GDM1 (cell line): Measurements from ENCODE around the gene HOMER3.
"Not testable (repeated sequence)": the region's sequence is repeated elsewhere in the genome, so short reads cannot be mapped to it uniquely, and the experiment has no call there.

ENCODE experiments used
- DNase-seq: peaks from one replicate; lab custom pipeline; 2025; lab: John Stamatoyannopoulos, UW

Gene HOMER3

DNA sequence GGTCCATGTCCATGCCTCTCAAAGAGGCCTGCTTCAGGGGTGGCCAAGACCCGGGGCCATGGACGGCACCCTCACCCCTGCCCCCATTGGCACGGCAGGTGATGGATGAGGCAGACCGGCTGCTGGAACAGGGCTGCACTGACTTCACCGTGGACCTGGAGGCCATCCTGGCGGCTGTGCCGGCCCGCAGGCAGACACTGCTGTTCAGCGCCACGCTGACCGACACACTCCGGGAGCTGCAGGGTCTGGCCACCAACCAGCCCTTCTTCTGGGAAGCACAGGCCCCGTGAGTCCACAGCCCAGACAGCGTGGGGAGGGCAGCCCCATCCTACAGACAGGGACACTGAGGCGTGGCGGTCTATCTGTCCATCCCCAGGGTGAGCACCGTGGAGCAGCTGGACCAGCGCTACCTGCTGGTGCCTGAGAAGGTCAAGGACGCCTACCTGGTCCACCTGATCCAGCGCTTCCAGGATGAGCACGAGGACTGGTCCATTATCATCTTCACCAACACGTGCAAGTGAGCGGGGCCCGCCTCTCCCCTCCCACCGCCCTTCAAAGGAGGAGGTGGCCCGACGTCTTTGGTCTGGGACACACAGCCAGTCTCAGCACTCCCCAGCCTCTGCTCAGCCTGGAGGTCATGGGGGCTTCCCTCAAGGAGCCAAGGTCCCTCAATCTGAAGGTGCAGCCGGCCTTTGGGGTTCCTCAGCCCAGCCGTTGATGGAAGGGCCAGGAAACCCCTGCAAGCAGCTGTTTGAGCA, 18.6 kb downstream of the HOMER3 start:
- no peak for DNase-seq

DNA sequence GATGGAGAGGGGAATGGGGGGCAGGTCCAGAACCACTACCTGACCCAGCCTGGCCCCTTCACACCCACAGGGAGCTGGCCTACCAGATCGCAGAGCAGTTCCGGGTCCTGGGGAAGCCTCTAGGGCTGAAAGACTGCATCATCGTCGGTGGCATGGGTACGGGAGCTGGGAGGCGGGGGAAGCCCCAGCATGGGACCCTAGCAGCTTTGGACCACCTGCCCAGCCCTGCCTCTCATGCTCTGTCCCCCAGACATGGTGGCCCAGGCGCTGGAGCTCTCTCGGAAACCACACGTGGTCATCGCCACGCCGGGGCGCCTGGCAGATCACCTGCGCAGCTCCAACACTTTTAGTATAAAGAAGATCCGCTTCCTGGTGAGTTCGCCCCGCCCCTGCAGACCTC, 19.4 kb downstream of the HOMER3 start:
- DNase-seq, result no peak

DNA sequence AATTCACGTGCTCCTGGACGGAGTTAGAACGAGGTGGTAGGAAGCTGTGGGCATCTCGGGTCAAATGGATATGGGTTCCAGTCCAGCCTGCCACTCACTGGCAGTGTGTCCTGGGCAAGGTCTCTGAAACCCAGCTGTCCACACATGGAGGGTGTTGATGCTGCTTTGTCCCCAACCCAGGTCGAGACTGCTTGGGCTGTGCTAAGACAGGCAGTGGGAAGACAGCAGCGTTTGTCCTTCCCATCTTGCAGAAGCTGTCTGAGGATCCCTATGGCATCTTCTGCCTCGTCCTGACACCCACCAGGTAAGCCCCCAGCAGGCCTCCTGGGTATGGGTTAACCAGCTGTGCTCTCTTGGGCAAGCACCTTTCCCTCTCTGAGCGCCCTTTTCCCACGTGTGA, 20.6 kb downstream of the HOMER3 start:
- no peak for DNase-seq

GRCh38 chr19:18919900-18920214, 21.2 kb downstream of the HOMER3 start:
- DNase-seq, result no peak

DNA sequence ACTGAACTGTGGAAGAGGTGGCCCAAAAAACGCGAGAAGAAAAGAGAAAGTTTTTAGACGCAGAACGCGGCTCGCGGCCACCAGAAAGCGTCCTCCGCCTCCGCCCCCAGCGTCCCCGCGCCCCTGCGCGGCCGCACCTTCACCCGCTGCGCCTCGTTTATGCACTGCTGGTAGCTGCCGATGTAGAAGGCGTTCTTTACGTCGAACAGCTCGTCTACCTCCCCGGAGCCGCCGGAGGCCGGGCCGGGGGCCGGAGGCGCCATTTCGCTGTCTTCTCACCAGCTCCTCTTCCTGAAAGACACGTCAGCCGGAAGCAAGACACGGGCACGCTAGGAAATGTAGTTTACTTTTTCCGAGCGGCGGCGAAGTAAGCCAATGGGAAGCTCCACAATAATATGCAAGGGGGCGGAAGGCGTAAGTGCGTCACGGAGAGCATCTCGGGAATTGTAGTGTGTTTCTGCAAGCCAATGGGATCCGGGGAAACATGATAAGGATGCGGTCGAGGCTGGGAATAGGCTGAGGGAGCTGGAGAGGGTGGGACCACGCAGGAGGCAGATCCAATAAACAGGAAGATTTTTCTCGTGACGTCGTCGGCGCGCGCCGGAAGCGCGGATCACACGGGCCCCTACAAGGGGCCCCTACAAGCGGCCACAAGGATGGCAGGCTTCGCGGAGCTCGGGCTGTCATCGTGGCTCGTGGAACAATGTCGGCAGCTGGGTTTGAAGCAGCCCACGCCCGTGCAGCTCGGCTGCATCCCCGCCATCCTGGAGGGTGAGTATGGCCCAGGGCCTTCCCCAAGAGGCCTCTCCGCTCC, 21.7 kb downstream of the HOMER3 start, which contains the start of the genes COPE and DDX49:
TSS of gene COPE (minus strand) at position 302 of the 814 bp plus-strand sequence. CDS start at position 263, 39 bp downstream.
TSS of gene DDX49 (plus strand) at position 630 of the 814 bp plus-strand sequence. CDS start at position 657, 27 bp downstream.
- DNase-seq, result peak; percentile 99

- not testable (repeated sequence) for DNase-seq
These were observed 23.4 kb downstream of the HOMER3 start for GRCh38 chr19:18917593-18917992.

DNA sequence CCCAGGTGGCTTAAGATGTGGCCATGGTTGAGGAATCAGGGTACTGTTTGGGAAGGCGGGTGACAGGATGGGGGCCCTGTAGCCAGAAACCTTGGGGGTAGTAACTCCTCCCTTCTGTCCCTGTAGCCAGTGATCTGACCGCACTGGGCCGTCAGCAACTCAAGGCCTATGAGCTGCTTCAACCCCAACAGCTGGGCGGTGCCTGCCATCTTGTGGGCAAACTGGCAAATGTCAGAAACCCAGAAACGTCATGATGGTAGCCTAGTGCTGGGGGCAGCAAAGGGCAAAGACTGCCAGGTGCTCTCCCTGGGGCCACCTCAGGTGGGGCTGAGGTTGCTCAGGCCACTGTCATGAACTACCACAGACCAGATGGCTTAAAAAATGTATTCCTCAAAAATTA, 25.4 kb downstream of the HOMER3 start:
- no peak for DNase-seq

GRCh38 chr19:18913466-18913865, 27.6 kb downstream of the HOMER3 start:
- DNase-seq, result no peak

DNA sequence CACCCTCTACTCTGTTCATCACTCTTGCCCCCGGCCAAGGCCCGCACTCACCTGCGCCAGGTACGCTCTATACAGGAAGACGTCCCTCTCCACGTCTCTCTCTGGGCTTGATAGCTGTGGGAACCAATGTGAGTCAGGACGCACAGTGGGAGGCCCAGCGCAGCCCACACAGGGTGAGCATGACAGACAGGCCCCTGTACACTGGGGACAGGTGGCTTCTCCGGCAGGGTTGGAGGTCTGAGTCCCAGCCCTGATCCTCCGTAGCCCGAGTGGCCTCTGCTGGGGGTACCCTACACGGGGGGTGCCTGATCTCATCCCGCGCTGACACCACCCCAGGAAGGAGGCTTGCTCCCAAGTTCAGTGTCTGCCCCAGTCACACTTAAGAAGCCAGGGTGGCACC, 28.1 kb downstream of the HOMER3 start:
- no peak for DNase-seq

- no peak for DNase-seq
These were observed 30.1 kb downstream of the HOMER3 start for GRCh38 chr19:18910801-18911436.

DNA sequence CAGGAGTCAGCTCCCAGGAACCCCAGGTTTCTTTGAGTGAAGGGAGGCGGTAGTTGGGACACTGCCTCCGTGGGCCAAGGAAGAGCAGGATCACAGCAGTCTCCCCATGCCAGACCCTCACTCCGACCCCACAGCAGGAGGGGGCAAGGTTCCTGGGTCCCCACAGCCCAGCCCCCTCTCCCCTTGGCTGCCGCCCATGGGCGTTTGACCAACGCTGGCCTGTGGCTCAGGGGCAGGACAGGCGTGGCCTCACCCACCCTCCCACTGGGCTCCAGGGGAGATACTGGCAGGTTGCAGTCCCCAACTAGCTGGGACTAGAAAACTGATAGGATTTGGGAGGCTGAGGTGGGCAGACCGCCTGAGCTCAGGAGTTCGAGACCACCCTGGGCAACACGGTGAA, 31.0 kb downstream of the HOMER3 start:
- no peak for DNase-seq

DNA sequence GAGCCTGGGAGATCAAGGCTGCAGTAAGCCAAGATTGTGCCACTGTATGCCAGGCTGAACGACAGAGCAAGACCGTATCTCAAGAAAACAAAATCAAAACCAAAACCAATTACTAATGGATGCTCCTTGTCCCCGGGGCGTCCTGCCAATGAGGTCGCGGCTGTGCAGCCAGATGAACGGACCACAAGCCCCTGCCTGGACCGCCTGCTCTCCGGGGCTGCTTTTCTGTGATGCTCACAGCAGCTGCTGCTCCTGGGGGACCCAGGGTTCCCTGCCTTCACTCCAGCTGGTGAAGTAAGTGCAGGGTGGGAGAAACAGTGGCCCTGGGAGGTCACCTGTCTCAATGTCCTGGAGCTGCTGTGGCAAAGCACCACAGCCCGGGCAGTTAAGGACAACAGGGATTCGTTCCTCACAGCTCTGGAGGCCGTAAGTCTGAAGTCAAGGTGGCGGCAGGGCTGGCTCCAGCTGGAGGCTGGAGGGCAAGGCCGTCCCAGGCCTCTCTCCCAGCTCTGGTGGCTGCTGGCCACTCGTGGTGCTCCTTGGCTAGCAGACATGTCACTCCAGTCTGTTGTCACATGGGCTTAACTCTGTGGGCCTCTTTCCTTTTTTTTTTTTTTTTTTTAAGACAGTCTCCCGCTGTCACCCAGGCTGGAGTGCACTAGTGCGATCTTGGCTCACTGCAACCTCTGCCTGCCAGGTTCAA, 31.9 kb downstream of the HOMER3 start:
- no peak for DNase-seq

GRCh38 chr19:18906605-18907519, 34.2 kb downstream of the HOMER3 start:
- no peak for DNase-seq

GRCh38 chr19:18905513-18906236, 35.3 kb downstream of the HOMER3 start:
- no peak for DNase-seq

GRCh38 chr19:18905058-18905456, 36.0 kb downstream of the HOMER3 start:
- DNase-seq, result no peak

DNA sequence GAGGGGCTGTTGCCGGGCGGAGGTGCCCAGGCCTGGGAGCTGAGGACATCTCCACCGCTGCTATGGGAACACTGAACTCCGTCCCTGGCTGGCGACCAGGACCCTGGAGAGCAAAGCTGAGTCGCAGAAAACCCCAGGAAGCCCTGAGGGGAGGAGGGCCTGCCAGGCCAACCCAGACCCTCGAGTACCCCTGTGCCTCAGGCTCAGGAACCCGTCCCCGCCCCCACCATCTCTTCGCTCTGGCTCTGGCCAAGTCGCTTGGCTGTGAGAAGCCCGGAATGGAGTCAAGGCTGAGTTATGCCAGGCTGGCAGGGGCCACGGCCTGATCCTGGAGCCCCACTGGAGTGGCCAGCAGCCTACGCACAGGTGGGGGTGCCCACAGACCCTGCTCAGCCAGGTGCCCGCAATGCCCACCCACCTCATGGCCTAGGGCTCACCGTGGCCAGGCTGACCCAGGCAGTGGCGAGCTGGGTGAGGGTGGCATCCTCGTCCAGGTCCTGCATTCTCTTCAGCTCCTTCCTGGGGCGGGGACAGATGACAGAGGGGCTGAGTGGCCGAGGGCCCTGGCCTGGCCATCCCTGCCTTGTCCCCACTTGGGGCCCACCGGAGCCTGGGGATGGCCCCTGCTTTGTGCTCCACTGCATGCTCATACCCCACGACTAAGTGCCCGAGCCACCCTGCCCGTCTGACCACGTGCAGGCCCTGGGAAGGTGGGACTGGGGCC, 36.5 kb downstream of the HOMER3 start:
- no peak for DNase-seq

- no peak for DNase-seq
These were observed 37.6 kb downstream of the HOMER3 start for GRCh38 chr19:18903156-18904037.

GRCh38 chr19:18902519-18902918, 38.5 kb downstream of the HOMER3 start:
- DNase-seq, result not testable (repeated sequence)

- DNase-seq, result no peak
These were observed 39.5 kb downstream of the HOMER3 start for GRCh38 chr19:18901491-18901890.
